Activated T-helper 17 cell treated with anti-CD3 and anti-CD28 coated beads, Interleukin-2, amount 50 U/mL, for 72 hours (primary cell): Measurements from ENCODE around the gene PDCD2L. TPM values are rescaled to one million over a fixed set of nuclear protein-coding genes. Genes with fewer than 3 reads are reported as not detected.
"Not testable (repeated sequence)": the region's sequence is repeated elsewhere in the genome, so short reads cannot be mapped to it uniquely, and the experiment has no call there.

ENCODE experiments used
- ATAC-seq: fragments of 150-1000 bp; cut with Tn5 transposase; replicated peaks from 2 replicates; pipeline ENCODE4 v1.10.0; 2021; ENCODE audit warnings: mild to moderate bottlenecking, moderate library complexity
- H3K27ac Mint-ChIP-seq: one replicate; pipeline ENCODE4 v1.8.0; 2022; ENCODE audit warnings: mixed read lengths
- H3K27me3 Mint-ChIP-seq: one replicate; pipeline ENCODE4 v1.8.0; 2022; ENCODE audit warnings: mixed read lengths
- H3K36me3 Mint-ChIP-seq: one replicate; pipeline ENCODE4 v1.8.0; 2022; ENCODE audit warnings: low read depth, mild to moderate bottlenecking, mixed read lengths
- H3K4me1 Mint-ChIP-seq: one replicate; pipeline ENCODE4 v1.8.0; 2022; ENCODE audit warnings: mixed read lengths
- H3K4me3 Mint-ChIP-seq: one replicate; pipeline ENCODE4 v1.8.0; 2022; ENCODE audit warnings: mild to moderate bottlenecking, mixed read lengths
- H3K9me3 Mint-ChIP-seq: one replicate; pipeline ENCODE4 v1.8.0; 2022; ENCODE audit warnings: mixed read lengths
- total RNA-seq, 2 donors: library from RNA; stranded (reverse); gene quantifications; one replicate each; pipeline ENCODE4 v1.2.3, GENCODE V29; 2022

The PDCD2L gene
- total RNA-seq, 2 donors from 2014 or later, result 11.9 to 30.4 TPM

DNA sequence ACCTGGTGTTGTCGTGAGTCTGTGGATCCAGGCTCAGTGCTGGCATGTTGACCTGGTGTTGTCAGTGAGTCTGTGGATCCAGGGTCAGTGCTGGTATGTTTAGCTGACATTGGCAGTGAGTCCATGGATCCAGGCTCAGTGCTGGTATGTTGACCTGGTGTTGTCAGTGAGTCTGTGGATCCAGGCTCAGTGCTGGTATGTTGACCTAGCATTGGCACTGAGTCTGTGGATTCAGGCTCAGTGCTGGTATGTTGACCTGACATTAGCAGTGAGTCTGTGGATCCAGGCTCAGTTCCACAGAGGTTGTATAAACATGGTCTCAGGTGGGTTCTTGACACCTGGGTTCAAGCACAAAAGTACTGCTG lies 16.8 kb upstream of the PDCD2L start:
- peaks cover 30% of the 10 kb centered on the region for H3K4me1 Mint-ChIP-seq
- no peaks in the 10 kb centered on the region for H3K27me3 Mint-ChIP-seq
- H3K36me3 Mint-ChIP-seq, result no peaks in the 10 kb centered on the region
- no peak overlapping the region for H3K27ac Mint-ChIP-seq
- no peak for ATAC-seq
- no peak overlapping the region for H3K4me3 Mint-ChIP-seq
- no peaks in the 10 kb centered on the region for H3K9me3 Mint-ChIP-seq

GRCh38 chr19:34388745-34389144 lies 15.5 kb upstream of the PDCD2L start:
- not testable (repeated sequence) for H3K27me3 Mint-ChIP-seq, H3K36me3 Mint-ChIP-seq, H3K9me3 Mint-ChIP-seq, H3K27ac Mint-ChIP-seq, ATAC-seq, H3K4me3 Mint-ChIP-seq
- peaks cover 17% of the 10 kb centered on the region for H3K4me1 Mint-ChIP-seq

GRCh38 chr19:34391813-34392212 lies 12.4 kb upstream of the PDCD2L start:
- H3K27ac Mint-ChIP-seq, result no peak overlapping the region
- H3K27me3 Mint-ChIP-seq, result no peaks in the 10 kb centered on the region
- H3K9me3 Mint-ChIP-seq, result no peaks in the 10 kb centered on the region
- H3K36me3 Mint-ChIP-seq, result peaks cover 31% of the 10 kb centered on the region
- ATAC-seq, result no peak
- no peak overlapping the region for H3K4me3 Mint-ChIP-seq
- H3K4me1 Mint-ChIP-seq, result no peaks in the 10 kb centered on the region

DNA sequence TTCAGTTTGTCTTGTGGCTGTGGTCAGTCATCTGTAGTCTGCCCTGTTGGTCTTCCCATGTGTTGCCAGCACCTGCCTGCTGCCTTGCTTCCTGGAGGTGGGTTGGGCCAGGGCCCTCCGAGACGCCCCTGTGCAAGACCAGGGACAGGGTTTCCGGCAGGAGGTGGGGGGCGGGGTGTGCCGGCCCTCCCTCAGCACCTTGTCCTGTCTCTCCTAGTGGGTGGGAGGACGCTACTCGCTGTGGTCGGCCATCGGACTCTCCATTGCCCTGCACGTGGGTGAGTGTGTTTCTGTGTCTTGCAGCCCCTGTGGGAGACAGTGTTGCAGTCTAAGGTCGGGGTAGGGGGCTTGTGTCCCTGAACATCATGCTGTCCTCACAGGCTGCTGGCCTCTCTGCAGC lies 11.2 kb upstream of the PDCD2L start:
- Mint-ChIP-seq H3K4me3 (no peak overlapping the region), H3K9me3 (no peaks in the 10 kb centered on the region), H3K4me1 (no peaks in the 10 kb centered on the region), H3K27ac (no peak overlapping the region), H3K27me3 (no peaks in the 10 kb centered on the region), H3K36me3 (peaks cover 43% of the 10 kb centered on the region)
- ATAC-seq, result peak; percentile 17

DNA sequence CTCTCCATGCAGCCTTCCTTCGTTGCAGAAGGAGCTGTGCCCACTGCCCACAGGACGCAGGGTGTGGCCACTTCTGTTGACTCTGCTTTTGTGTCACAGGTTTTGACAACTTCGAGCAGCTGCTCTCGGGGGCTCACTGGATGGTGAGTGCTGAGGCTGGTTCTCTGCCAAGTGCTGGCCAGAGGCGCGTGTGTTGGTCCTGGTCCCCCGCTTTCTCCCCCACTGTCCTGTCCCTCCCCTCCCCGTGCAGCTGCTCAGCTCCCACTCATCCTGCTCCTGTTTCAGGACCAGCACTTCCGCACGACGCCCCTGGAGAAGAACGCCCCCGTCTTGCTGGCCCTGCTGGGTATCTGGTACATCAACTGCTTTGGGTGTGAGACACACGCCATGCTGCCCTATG lies 10.6 kb upstream of the PDCD2L start:
- Mint-ChIP-seq H3K36me3 (peaks cover 49% of the 10 kb centered on the region), H3K4me3 (no peak overlapping the region), H3K4me1 (no peaks in the 10 kb centered on the region), H3K9me3 (no peaks in the 10 kb centered on the region), H3K27me3 (no peaks in the 10 kb centered on the region), H3K27ac (no peak overlapping the region)
- ATAC-seq, result no peak

GRCh38 chr19:34397853-34398252 lies 6.3 kb upstream of the PDCD2L start:
- H3K4me3 Mint-ChIP-seq, result no peak overlapping the region
- peaks cover 86% of the 10 kb centered on the region for H3K36me3 Mint-ChIP-seq
- no peaks in the 10 kb centered on the region for H3K4me1 Mint-ChIP-seq
- H3K9me3 Mint-ChIP-seq, result no peaks in the 10 kb centered on the region
- H3K27ac Mint-ChIP-seq, result no peak overlapping the region
- no peaks in the 10 kb centered on the region for H3K27me3 Mint-ChIP-seq
- ATAC-seq, result no peak

DNA sequence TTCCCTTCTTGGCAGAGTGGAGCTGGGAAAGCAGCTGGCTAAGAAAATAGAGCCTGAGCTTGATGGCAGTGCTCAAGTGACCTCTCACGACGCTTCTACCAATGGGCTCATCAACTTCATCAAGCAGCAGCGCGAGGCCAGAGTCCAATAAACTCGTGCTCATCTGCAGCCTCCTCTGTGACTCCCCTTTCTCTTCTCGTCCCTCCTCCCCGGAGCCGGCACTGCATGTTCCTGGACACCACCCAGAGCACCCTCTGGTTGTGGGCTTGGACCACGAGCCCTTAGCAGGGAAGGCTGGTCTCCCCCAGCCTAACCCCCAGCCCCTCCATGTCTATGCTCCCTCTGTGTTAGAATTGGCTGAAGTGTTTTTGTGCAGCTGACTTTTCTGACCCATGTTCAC lies 4.3 kb upstream of the PDCD2L start:
- peaks cover 83% of the 10 kb centered on the region for H3K36me3 Mint-ChIP-seq
- no peak overlapping the region for H3K4me3 Mint-ChIP-seq
- no peaks in the 10 kb centered on the region for H3K27me3 Mint-ChIP-seq
- no peaks in the 10 kb centered on the region for H3K9me3 Mint-ChIP-seq
- H3K27ac Mint-ChIP-seq, result peak overlapping the region; percentile 43
- ATAC-seq, result no peak
- H3K4me1 Mint-ChIP-seq, result no peaks in the 10 kb centered on the region

DNA sequence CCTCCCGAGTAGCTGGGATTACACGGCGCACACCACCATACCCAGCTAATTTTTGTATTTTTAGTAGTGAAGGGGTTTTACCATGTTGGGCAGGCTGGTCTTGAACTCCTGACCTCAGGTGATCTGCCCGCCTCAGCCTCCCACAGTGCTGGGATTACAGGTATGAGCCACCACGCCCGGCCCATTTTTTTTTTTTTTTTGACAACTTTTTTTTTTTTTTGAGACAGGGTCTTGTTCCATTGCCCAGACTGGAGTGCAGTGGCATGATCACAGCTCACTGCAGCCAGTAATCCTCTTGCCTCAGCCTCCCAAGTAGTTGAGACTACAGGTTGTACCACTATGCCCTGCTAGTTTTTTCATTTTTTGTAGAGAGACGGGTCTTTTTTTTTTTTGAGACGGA lies 3.4 kb upstream of the PDCD2L start:
- peak; percentile 11 for ATAC-seq
- not testable (repeated sequence) for H3K4me1 Mint-ChIP-seq, H3K27ac Mint-ChIP-seq, H3K4me3 Mint-ChIP-seq, H3K9me3 Mint-ChIP-seq, H3K27me3 Mint-ChIP-seq
- H3K36me3 Mint-ChIP-seq, result peaks cover 76% of the 10 kb centered on the region

DNA sequence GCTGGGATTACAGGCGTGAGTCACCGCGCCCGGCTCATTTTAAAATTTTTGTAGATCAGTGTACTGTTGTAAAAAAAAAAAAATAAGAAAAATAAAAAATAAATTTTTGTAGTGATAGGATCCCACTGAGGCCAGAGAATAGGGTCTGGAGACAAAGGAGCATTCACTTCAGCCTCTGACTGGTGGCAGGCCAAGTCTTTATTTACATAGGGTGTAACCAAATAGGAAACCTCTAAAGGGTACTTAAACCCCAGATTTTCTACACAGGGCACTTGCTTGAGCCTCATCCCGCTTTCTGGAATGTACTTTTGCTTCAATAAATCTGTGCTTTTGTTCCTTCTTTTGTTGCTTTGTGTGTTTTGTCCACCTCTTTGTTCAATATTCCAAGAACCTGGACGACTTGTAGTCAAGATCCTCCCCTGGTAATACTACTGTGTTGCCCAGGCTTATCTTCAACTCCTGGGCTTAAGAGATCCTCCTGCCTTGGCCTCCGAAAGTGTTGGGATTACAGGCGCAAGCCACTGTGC lies 2.1 kb upstream of the PDCD2L start:
- no peak overlapping the region for H3K4me3 Mint-ChIP-seq
- peak overlapping the region; percentile 10 for H3K27ac Mint-ChIP-seq
- no peak for ATAC-seq
- no peaks in the 10 kb centered on the region for H3K9me3 Mint-ChIP-seq
- H3K27me3 Mint-ChIP-seq, result no peaks in the 10 kb centered on the region
- H3K4me1 Mint-ChIP-seq, result no peaks in the 10 kb centered on the region
- peaks cover 71% of the 10 kb centered on the region for H3K36me3 Mint-ChIP-seq

- H3K36me3 Mint-ChIP-seq, result peaks cover 69% of the 10 kb centered on the region
- ATAC-seq, result peak; percentile 17
- no peaks in the 10 kb centered on the region for H3K27me3 Mint-ChIP-seq
- H3K27ac Mint-ChIP-seq, result peak overlapping the region; percentile 84
- no peaks in the 10 kb centered on the region for H3K9me3 Mint-ChIP-seq
- peak overlapping the region; percentile 84 for H3K4me3 Mint-ChIP-seq
- H3K4me1 Mint-ChIP-seq, result no peaks in the 10 kb centered on the region
These were observed 453 bp upstream of the PDCD2L start for GRCh38 chr19:34403784-34404108.

DNA sequence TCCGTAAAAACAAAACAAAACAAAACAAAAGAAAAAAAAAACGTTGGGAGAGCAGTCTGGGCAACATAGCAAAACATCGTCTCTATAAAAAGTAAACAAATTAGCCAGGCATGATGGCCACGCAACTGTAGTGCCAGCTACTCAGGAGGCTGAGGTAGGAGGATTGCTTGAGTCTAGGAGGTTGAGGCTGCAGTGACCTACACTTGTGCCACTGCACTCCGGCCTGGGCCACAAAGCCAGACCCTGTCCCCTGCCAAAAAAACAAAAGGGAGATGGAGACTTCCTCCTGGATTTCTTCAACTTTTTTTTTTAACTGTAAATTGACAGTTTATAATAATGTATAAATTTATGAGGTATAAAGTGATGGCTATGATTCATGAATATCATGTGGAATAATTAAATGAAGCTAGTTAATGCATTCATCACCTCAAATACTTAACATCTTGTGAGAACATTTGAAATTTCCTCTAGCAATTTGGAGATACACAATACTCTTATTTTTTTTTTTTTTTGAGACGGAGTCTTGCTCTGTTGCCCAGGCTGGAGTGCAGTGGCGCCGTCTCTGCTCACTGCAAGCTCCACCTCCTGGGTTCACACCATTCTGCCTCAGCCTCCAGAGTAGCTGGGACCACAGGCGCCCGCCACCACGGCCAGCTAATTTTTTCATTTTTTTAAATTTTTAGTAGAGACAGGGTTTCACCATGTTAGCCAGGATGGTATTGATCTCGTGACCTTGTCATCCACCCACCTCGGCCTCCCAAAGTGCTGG lies 1.9 kb downstream of the PDCD2L start:
- H3K9me3 Mint-ChIP-seq, result no peaks in the 10 kb centered on the region
- no peak overlapping the region for H3K27ac Mint-ChIP-seq
- peak overlapping the region; percentile 16 for H3K4me3 Mint-ChIP-seq
- no peaks in the 10 kb centered on the region for H3K27me3 Mint-ChIP-seq
- no peak for ATAC-seq
- H3K36me3 Mint-ChIP-seq, result peaks cover 66% of the 10 kb centered on the region
- peaks cover 5% of the 10 kb centered on the region for H3K4me1 Mint-ChIP-seq

GRCh38 chr19:34408411-34408810 lies 4.2 kb downstream of the PDCD2L start:
- ATAC-seq, result no peak
- no peaks in the 10 kb centered on the region for H3K27me3 Mint-ChIP-seq
- H3K9me3 Mint-ChIP-seq, result no peaks in the 10 kb centered on the region
- no peak overlapping the region for H3K27ac Mint-ChIP-seq
- peaks cover 74% of the 10 kb centered on the region for H3K36me3 Mint-ChIP-seq
- peaks cover 5% of the 10 kb centered on the region for H3K4me1 Mint-ChIP-seq
- no peak overlapping the region for H3K4me3 Mint-ChIP-seq

GRCh38 chr19:34409189-34410164 lies 5.3 kb downstream of the PDCD2L start:
- peaks cover 5% of the 10 kb centered on the region for H3K4me1 Mint-ChIP-seq

GRCh38 chr19:34411216-34411615 lies 7.0 kb downstream of the PDCD2L start:
- no peak for ATAC-seq
- H3K27ac Mint-ChIP-seq, result no peak overlapping the region
- peaks cover 5% of the 10 kb centered on the region for H3K4me1 Mint-ChIP-seq
- H3K36me3 Mint-ChIP-seq, result peaks cover 89% of the 10 kb centered on the region
- H3K27me3 Mint-ChIP-seq, result no peaks in the 10 kb centered on the region
- no peaks in the 10 kb centered on the region for H3K9me3 Mint-ChIP-seq
- H3K4me3 Mint-ChIP-seq, result no peak overlapping the region

More at GRCh38 chr19:34409189-34410164, 5.3 kb downstream of the PDCD2L start:
- H3K9me3 Mint-ChIP-seq, result no peaks in the 10 kb centered on the region
- no peak overlapping the region for H3K4me3 Mint-ChIP-seq
- H3K27me3 Mint-ChIP-seq, result no peaks in the 10 kb centered on the region
- peak overlapping the region; percentile 59 for H3K27ac Mint-ChIP-seq
- H3K36me3 Mint-ChIP-seq, result peaks cover 80% of the 10 kb centered on the region
- ATAC-seq, result no peak
